GM08714 (cell line): ENCODE data around the gene TRIM47.
"Not testable (repeated sequence)": the region's sequence is repeated elsewhere in the genome, so short reads cannot be mapped to it uniquely, and the experiment has no call there.

Source experiments
- H3K4me3 ChIP-seq: fragments of 200-500 bp; sonication (Bioruptor generic); 2 replicates; pipeline ENCODE4 v1.5.1; 2014; ENCODE audit warnings: mild to moderate bottlenecking, low read length, inconsistent platforms
- ZNF274 ChIP-seq: IDR thresholded peaks from 2 replicates; pipeline ENCODE4 v1.6.1; 2012; ENCODE audit warnings: mild to moderate bottlenecking, low read depth, low read length

Gene TRIM47

DNA sequence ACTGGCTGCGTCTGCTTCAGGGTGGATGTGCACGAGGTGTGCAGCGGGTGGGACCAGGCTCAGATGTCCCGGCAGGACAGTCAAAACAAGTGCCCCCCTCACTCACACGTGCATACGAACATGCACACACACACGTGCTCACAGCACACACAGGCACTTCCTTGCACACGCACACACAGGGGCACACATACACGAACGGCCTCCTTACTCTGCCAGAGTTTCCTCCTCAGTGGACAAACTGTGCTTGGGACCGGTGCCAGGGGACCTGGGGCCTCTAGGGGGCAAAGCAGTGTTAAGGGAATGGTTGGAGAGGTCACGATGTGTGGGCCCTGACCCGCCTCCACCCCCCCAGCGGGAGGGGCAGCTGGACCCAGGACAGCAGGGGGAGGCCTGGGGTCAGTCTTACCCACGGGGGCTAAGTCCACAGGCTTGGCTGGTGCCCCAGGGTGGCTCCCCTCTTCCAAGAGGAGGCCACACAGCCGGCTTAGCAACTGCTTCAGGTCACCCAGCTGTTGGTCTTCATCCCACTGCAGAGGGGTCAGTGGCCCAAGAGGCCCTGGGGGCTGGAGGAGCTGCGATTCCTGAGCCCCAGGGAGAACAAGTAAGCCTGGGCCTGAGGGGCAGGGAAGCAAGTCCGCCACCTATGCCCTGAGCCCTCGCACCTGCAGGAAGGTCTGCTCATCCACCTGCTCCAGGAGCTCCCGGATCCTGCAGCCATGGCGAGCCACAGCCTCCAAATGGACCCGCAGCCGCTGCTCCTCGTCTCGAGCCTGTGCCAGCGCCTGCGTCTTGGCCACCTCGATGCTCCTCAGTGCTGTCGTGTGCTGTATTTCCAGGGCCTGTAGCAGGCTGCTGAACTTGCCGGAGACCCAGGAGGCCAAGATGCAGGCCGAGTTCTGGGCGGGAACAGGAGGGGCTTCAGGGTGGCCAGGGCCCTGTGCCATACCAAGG, 13.5 kb upstream of the TRIM47 start:
- TF ChIP-seq ZNF274, result no peak
- H3K4me3 ChIP-seq, result no peak overlapping the region

DNA sequence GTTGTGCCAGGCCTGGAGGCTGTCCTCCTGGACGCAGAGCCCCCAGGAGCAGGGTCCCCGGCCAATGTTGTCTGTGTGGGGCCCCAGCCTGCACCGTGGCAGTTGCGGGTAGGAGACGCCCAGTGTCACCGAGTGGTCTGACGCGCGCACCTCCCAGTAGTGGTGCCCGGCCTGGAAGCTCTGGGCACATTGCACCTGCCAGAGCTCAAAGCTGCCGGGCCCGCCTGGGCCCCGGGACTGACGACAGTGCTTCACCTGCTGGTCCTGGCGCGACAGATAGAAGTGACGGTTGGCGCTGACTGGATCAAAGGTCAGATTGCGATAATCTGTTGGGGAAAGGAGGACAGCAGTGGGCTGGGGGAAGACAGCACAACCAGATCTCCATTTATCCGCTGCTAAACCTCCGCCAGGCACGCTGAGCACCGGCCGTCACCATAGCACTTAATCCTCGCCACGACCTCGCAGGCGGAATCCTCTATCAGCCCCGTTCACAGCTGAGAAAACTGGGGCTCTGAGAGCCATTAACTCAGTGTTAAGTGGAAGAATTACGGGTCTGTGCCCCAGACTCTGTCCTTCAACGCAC, 12.7 kb upstream of the TRIM47 start:
- TF ChIP-seq ZNF274, result no peak

DNA sequence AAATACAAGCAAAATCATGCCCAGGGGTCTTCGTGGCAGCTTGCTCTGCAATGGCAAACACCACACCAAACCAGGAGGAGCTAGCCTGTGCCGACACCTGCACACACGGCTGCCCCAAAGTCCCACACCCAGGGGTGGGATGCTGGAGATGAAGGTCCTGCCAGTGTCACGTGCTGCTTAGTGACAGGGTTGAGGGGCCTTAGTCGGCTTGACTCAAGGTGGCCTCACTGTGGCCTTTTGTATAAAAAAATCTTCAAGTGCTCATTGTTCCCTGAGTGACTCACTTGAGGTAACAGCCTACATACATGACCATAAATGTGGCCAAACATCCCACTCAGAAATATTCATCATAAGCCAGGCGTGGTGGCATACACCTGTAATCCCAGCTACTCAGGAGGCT, 11.1 kb upstream of the TRIM47 start:
- TF ChIP-seq ZNF274, result no peak
- no peak overlapping the region for H3K4me3 ChIP-seq

More for the DNA sequence above, 12.7 kb upstream of the TRIM47 start:
- no peak overlapping the region for H3K4me3 ChIP-seq

DNA sequence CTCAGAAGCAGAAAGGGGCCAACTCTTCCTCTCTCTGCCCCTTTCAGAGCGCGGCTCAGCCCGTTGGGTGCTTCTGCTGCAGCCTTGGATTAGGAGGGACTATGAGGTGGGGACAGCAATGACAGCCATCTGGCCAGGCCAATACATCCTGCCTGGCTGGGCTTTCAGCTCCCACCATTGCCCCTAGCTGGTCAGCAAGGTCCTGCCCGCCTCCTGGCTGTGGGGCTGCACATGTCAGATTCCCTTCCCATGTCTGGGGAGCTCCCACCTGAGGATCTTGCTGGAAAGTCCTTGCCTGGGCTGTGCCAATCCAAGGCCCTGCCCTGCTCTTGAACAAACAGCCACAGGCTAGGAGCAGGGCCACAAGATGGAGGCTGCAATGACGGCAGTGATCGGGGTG, 10.1 kb upstream of the TRIM47 start:
- H3K4me3 ChIP-seq, result no peak overlapping the region
- TF ChIP-seq ZNF274, result no peak

DNA sequence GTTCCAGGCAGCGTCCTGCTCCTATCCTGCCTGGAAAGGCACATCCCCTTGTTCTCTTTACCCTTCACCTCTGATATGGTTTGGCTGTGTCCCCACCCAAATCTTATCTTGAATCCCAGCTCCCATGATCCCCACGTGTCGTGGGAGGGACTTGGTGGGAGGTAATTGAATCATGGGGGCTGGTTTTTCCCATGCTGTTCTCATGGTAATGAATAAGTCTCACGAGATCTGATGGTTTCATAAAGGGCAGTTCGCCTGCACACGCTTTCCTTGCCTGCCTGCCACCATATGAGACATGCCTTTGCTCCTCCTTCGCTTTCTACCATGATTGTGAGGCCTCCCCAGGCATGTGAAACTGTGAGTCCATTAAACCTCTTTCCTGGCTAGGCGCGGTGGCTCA, 7.5 kb upstream of the TRIM47 start:
- H3K4me3 ChIP-seq, result not testable (repeated sequence)

DNA sequence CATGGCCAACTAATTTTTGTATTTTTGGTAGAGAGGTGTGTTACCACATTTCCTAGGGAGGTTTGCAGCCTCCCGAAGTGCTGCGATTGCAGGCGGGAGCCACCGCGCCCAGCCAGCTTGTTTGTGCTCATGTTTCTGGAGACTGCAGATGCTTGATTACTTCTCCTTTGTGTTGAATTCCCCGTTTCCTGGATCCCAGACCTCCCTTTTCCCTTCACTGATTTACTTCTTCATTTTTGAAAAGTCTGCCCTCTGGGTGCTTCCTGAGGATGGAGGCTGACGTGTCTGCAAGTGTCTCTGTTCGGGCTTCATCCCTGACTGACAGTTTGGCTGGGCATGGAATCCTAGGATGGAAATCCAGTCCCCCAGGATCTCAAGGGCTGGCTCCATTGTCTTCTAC, 7.0 kb upstream of the TRIM47 start:
- H3K4me3 ChIP-seq, result no peak overlapping the region
- TF ChIP-seq ZNF274, result no peak

DNA sequence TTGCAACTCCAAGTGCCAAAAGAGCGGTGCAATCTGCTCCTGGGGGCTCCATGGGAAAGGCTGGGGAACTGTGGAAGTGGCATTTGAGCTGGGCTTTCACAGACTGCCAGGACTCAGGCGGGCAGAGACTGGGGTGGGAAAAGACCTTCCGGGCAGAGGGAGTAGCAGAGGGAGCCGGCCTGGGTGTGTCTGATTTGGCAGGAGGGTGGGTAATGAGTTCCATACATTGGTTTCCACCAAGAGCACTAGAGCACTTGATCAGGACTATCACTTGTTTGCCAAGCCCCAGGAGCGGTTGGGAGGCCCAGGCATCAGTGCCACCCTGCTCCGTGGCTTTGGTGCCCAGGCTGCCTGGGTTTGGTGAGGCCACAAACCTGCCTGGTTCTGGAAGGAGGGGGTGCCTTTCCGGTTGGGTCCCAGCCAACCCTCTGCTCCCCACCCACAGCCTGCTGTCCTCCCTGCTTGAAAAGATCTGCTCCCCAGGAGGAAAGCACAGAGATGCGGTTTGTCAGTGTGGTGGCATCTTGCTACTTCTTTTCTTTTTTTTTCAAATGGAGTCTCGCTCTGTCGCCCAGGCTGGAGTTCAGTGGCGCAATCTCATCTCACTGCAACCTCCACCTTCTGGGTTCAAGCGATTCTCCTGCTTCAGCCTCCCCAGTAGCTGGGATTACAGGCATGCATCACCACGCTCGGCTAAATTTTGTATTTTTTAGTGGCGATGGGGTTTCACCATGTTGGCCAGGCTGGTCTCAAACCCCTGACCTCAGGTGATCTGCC, 3.5 kb upstream of the TRIM47 start:
- no peak overlapping the region for H3K4me3 ChIP-seq
- TF ChIP-seq ZNF274, result no peak

DNA sequence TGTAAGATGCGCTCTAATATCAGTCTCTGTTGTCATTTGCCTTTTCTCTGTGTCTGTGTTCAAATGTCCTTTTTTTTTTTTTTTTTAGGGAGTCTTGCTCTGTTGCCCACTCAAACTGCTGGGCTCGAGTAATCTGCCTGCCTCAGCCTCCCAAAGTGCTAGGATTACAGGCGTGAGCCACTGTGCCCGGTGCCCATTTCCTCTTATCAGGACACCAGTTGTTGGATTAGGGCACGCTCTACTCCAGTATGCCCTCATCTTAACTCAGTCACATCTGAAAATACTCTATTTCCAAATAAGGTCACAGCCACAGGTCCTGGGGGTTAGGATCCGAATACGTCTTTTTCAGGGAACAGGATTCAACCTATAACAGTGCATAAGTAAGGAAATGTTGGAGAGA, 1.9 kb upstream of the TRIM47 start:
- no peak overlapping the region for H3K4me3 ChIP-seq
- TF ChIP-seq ZNF274, result no peak

DNA sequence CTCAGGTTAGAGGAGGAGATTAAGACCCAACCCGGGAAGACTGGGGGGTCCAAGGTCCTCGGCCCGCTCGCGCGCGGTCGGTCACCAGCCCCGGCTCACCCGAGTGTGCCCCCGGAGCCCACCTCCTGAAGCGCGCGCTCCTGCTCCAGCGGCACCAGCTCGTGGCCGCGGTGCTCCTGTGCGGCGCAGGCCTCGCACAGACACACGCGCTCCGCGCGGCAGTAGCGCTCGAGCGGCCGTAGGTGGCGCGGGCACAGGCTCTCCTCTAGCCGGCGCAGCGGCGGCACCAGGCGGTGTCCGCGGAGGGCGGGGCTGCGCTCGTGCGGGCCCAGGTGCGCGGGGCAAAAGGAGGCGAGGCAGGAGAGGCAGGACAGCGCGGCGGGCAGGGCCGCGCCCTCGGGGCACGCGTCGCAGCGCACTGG, 618 bp downstream of the TRIM47 start:
- no peak for TF ChIP-seq ZNF274
- H3K4me3 ChIP-seq, result peak overlapping the region; percentile 12; the same call in 1 of the 2 replicates

DNA sequence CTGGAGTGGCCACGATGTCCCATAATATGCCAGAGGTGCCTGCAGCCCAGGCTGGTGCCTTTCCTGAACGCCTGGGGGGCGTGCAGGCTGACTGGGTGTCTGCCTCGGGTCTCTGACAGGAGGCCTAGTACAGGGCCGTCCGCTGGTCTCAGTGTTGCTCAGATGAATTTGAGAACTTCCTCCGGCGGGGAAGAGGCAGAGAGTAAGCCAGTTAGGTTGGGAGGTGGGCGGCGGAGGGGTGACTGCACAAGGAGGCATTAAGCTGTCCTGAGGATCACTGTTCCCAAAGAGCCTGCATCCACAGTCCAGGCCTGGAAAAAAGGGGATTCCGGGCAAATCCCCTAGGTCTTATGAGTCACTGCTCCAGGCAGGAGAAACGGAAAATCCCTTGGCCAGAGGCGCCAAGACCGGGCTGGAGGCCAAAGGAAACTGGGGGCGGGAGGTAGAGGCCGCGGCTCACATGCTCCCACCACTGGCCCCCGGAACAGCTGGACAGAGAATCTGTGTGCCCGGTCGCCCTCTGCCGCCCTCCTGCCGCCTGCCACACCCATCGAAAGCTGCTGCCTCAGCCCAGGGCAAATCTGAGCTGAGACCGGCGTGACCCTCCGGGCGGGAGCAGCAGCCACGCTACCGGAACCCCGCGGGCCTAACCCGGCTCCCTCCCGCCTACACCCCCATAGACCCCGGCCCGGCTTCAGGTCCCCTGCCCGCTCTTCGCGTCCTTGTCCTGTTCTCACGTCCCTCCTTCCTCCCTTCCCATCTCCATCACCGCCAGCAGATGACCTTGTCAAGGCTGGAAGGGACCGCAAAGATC, 1.2 kb downstream of the TRIM47 start:
- peak overlapping the region; percentile 7; the same call in 1 of the 2 replicates for H3K4me3 ChIP-seq
- no peak for TF ChIP-seq ZNF274

DNA sequence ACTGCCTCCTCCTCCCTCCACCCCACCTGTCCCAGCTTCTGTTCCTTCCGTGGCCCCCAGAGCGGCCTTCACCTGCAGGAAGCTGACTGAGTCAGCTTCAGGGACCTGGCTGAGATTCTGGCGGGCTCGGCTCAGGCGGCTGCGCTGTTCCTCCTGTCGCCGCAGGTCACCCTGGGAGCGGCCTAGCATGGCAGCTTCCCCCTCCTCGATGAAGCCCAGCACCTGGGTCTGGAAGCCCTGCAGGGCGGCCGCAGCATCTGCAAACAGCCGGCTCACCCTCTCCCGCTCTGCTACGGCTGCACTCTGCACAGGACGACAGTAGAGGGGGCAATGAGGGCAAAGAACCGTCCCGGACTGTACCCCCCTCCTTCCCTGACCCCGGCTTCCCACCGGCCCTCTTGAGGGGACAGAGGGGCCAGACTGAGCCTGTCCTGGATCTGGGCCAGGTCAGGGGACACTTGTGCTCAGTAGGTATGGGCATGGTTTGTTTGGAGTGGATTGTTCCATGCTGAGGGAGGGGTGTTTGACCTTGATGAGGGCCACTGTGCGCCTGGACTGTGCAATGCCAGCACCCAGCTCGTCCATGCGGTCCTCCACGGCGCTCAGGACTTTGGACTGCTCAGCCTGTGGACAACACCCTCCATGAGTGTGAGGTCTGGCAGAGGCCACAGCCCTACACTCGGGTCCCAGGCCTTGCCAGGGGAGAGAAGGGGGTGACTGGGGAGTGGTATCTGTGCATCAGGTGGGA, 2.0 kb downstream of the TRIM47 start:
- no peak for TF ChIP-seq ZNF274
- H3K4me3 ChIP-seq, result no peak overlapping the region; the same call in 1 of the 2 replicates

DNA sequence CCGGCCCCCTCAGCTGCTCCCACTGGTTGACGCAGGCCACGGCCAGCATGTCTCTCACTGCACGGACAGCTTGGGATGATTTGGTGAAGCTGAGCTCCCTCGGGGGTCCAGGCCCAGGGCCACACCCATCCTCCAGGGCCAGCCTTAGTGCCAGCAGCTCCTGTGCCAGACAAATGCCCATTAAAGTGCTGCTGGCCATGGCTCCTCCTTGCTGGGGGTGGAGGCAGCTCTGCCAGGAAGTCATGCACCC, 2.5 kb downstream of the TRIM47 start:
- H3K4me3 ChIP-seq, result no peak overlapping the region
- TF ChIP-seq ZNF274, result no peak

DNA sequence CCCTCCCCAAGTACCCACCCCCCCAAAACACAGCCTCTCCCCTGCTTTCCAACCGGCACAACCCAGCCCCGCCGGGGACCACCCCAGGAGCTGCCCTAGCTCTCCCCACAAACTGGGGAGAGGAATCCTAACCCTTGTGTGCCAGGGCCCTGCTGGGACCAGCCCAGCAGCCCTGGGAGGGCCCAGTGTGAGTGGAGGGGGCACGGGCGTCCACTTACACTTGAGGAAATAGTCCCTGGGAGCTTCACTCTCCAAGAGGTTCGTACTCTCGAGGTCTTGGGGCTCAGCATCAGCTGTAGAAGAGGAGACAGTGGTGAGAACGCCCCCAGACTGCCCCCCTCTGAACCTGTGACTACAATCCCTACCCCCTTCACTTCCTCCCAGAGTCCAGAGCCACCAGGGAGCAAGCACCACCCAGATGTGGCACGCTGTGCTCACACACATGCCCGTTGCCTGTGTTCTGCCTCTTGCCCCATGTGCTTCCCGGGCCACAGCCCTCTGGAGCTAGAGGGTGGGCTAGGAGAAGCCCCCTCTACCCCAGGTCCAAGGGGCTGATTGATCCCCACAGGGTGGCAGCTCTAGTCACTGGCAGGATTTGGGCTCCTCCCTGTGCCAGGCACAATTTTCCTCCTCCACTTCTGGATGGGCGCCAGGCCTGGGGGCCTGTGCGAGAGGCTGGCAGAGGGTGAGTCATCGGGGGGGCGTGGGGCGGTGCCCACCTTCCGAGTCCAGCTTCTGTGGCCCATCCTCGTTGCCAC, 3.0 kb downstream of the TRIM47 start:
- no peak for TF ChIP-seq ZNF274
- no peak overlapping the region for H3K4me3 ChIP-seq
